HG03039 (cell line): ENCODE results near the gene TLL2.
"Not testable (repeated sequence)": the region's sequence is repeated elsewhere in the genome, so short reads cannot be mapped to it uniquely, and the experiment has no call there.

ENCODE experiments used
- ATAC-seq: cut with Tn5 transposase; IDR thresholded peaks from one replicate; pipeline ENCODE4 v1.9.1; 2021; ENCODE audit warnings: mild to moderate bottlenecking, moderate library complexity; ENCODE audit not compliant: unreplicated experiment

Gene TLL2

DNA sequence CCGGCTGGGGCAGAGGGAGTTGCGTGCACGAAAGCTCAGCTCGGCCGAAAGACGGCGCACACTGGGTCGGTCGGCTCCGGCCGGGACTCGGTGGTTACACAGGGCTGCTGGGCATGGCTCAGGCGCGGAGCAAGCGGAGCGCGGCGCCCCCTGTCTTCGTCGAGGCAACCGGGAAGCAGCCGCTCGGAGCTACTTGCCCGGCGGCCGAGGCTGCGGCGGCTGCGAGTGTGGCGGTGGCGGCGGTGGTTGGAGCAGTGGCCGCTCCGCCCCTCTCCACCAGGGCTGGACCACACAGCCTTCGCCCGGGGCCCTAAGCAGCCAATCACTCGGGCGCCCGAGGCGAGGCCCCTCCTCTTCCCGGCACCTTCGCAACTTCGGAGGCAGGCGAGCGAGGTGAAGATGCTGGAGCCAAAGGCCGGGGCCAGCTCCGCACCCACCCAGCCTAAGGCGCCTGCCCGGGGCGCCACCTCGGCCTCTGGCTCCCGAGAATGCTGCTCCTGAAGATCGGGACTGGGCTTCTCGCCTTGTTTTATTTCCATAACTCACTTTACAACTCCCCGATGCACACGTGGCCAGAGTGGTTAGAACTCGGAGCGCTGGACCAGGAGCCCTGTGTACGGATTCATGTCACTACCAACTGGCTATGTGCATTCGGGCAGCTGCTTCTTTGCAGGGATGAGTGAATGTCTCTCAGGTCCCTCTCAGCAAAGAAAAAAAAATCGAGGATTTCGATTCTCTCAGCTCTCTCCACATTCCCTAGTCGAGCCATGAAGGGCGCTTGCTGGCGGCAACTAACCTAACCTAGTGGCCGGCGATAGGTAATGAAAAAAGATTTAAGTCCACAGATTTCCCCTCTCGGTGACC is at the start of gene TLL2:
Gene TLL2, minus strand, starts transcription at position 229 of the 864 bp plus-strand sequence. CDS start 241 bp downstream, outside the sequence.
- ATAC-seq: peak; percentile 73

DNA sequence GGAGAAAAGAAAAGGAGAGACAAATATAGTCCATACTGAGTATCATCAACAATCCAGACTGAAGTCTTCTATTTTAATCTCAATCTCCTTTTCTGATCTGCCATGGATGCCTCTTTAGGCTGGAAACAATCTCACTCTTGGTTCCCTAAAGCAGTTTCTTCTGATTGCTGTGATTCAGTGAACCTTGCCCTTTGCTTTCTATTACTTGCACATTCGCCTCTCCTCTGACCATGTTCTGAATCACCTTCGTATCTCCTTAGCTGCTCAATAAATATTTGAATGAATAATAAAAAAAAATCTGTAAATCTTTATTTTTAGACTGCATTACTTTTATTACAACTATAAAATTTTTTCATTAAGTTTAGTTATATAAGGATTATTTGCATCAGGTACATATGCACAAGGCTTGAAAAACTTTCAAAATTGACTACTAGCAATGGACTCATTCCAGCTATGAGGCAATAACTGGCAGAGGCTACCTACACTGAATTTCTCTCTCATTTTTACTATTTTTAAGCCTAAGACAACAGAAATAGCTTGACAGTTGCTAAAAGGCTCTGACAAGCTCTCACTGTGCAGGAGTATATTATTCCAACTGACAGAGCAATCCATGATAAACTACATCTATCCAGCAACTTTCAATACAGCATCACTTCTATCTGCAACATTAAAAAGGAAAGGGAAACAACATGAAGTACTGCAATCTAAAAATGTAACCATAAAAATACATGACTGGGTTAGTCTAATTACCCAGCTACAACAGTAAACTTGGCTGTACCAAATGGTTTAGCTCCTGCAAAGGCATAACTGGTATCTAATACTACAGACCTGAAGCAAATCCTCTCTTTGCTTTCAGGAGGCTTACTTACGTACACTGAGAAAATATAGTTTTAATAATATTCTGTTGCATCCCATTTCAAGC is 47.5 kb upstream of the TLL2 start:
- no peak for ATAC-seq

- ATAC-seq: no peak
Measured at GRCh38 chr10:96560489-96560888, 46.8 kb upstream of the TLL2 start.

- no peak for ATAC-seq
Measured at GRCh38 chr10:96556003-96556402, 42.3 kb upstream of the TLL2 start.

DNA sequence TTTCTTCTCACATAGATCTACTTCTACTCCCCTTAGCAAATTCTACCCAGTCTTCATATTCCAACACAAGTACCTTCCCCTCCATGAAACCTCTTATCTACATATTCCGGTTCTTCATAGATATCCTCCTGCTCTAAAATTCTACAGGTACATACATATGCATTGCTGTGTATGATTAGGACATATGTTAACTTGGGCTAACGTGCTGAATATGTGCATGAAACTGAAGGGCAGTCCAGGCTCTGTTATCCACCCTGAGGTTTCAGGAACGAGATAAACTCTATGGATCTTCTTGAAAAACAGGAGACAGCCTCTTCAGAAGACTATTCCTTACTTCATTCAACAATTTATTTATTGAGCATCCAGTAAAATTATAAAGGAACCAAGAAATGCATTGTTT is 41.6 kb upstream of the TLL2 start:
- ATAC-seq: no peak

- no peak for ATAC-seq
Measured at GRCh38 chr10:96548589-96548988, 34.9 kb upstream of the TLL2 start.

DNA sequence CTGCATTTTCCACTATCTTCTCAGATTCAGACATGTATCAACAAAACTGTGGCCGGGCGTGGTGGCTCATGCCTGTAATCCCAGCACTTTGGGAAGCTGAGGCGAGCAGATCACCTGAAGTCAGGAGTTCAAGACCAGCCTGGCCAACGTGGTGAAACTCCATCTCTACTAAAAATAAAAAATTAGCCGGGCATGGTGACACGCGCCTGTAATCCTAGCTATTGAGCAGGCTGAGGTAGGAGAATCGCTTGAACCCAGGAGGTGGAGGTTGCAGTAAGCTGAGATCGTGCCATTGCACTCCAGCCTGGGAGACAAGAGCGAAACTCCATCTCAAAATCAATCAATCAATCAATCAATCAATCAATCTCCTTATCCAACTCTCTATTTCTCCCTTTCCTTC is 31.8 kb upstream of the TLL2 start:
- not testable (repeated sequence) for ATAC-seq

- no peak for ATAC-seq
Measured at GRCh38 chr10:96541921-96542320, 28.2 kb upstream of the TLL2 start.

- no peak for ATAC-seq
Measured at GRCh38 chr10:96540240-96540639, 26.5 kb upstream of the TLL2 start.

DNA sequence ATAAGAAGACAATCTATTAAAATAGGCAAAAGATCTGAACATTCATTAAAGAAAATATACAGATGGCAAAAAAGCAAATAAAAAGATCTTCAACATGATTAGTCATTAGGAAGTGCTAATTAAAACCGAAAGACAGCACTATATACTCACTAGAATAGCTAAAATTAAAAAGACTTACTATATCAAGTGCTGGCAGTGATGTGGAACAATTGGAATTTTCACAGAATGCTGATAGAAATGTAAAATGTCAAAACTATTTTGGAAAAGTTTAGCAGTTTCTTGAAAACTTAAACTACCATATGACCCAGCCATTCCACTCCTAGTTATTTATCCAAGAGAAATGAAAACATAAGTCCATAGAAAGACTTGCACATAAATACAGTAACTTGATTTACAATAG is 25.0 kb upstream of the TLL2 start:
- no peak for ATAC-seq

- ATAC-seq: no peak
Measured at GRCh38 chr10:96536129-96536528, 22.4 kb upstream of the TLL2 start.

DNA sequence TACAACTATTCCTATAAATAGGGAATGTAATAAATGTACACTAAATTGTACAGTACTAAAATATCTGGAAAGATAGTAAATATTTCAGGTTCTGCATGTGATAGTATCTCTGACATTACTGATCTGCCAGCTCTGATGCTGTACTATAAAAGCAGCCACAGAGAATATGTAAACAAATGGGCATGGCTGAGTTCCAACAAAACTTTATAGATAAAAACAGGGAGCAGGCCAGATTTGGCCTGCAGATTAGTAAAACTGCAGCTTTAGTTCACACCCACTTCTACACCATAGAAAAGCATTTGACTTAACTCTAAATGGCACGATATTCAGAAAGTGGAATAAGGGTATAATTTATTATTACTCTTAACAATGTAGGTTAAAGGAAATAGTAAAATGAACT is 18.8 kb upstream of the TLL2 start:
- no peak for ATAC-seq

DNA sequence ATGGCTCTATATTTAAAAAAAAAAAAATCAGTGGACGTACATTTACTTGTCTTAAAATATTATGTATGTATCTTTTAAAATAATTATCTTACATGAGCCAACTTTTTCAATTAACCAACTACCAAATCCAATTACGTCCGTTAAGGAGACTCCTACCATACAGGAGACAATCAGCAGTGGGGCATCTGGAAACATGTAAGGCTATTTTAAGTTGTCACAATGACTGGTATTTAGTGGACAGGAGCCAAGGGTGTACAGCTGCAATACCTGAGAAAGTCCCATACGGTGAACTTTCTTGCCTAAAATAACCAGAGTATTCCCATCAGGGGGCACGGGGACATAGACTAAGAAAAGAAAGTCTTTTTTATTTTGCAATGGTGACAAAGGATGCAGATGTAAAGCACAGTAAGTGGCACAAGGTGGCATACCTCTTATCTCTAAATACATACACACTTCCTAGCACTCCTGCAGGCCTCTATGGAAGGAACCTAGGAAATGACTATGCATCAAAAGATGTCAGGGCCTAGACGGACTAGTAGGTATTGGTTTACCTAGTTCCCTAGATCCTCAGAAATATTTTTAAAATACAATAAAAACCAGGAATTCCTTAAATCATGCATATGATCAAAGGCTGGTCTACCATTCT is 16.0 kb upstream of the TLL2 start:
- no peak for ATAC-seq

GRCh38 chr10:96524741-96525140 is 11.0 kb upstream of the TLL2 start:
- no peak for ATAC-seq

GRCh38 chr10:96517284-96517683 is 3.6 kb upstream of the TLL2 start:
- ATAC-seq: no peak

DNA sequence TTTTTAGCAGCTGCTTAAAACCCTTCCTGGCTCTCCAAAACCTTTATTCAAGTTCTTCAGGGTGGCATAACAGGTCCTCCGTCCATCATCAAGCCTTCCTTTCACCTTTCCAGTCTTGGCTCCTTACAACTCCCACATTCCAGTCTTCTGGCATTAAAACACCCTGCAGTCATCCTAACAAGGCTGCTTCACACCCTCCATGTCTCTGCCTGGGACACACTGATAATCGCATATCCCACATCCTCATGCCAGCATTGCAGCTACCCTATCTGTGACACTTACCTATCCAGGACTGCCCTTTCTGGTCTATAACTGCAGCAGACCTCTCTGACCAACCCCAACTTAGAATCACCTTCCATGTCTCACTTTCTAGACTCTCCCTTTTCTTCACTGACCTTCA is 2.6 kb upstream of the TLL2 start:
- no peak for ATAC-seq

DNA sequence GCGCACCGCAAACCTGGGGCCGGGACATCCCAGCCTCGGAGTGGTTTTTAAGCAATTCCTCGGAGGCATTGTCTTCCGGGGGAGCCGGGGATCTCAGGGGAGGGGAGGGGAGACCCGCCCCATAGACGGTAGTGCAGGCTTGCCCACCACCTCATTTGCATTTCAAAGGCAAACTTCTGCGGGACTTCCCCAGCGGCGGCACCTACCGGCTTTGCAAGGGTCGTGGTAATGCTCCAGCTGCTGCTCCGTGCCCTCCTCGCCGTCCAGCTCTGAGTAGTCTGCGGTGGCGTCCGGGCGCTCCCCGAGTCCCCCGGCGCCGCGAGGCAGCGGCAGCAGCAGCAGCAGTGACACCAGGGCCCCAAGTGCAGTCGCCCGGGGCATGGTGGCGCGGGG is 425 bp downstream of the TLL2 start:
- ATAC-seq: no peak

DNA sequence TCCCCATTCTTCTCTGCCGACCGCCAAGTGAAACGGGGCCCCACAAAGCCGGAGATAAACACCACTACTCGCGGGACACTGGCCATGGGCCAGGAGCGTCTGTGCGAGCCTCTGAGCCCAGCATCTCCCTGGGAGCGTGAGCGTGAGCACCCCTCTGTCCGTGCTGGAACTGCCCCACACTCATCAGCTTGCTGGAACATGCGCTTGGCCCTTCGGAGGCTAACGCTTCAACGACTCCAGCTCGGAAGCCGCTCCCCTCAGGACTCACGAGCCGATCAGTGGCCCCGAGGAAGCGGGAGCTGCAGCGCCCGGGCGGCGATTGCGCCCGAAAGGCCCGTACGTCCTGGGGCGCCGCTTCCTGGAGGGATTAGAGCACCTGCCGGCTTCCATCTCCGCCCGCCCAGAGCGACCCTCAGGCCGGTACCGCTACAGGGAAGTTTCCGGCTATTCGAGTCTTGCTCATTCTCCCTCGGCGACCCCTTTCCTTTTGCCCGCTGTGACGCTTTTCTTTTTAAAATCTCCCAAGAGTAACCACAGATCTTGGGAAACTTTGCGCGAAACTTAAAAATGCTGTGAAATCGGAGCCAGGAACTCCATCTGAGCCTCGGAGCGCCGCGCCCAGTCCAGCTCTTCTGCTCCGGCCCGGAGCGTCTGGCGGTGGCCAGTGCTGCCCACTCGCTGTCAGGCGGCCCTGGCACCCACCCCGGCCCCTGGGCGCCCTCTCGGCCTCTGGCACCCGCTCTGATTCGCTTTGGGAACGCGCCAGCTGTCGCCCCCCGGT is 1.0 kb downstream of the TLL2 start:
- ATAC-seq: no peak

DNA sequence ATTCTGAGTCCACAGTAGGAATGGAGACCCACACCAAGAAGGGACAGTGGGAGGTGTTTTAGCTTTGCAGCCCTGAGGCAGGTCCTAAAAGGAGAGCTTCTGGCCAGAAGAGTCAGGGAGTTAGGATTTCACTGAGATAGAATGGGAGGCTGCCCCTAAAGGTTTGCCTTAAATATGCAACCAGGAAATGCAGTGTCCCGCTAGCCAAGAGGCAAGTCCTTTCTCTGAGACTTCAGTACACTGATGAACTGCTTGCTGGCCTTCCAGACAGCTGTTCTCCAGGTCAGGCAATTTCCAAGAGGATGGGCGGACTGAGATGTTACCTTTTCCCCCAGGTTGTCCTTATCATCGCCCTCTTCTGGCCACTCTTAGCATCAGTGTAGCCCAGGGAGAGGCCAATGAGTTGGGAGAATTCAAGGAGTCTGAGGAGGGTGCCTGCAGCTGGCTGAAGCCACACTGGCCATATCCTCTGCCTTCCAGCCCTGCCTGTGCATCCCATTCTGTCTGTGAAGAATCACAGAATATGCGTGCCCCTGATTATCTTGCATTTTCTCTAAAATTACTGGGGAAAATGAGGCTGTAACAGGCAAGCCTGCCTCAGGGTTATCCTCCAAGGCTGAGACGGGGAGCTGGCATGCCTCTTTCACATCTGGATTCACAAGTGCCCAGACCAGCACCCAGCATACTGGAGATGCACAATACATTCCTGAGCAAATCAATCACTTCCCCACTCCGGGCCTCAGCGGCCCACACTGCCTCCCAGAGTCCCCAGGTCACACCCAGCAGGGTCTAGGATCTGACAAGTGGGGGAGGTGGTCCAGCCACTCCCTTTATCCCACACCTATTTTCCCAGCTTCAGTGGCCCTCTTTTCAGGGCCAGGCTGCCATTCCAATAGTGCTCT is 2.4 kb downstream of the TLL2 start:
- no peak for ATAC-seq
